HepG2 (cell line): Measurements from ENCODE around the gene GRAP. TPM values are rescaled to one million over a fixed set of nuclear protein-coding genes. Genes with fewer than 3 reads are reported as not detected.
A peak's percentile ranks its signal among the peaks of the same experiment; 100 is the strongest.

ENCODE experiments used
- ATRX ChIP-seq: sonication (generic); formaldehyde crosslinking; IDR thresholded peaks from 2 replicates; pipeline ENCODE4 v1.4.0; 2020; ENCODE audit warnings: missing genetic modification reagents, borderline replicate concordance
- HMG20A ChIP-seq: IDR thresholded peaks from 2 replicates; pipeline ENCODE4 v1.6.1; 2016; ENCODE audit warnings: borderline replicate concordance
- NONO ChIP-seq, 2 experiments: fragments of 450-650 bp in 1 of 2; sonication (generic) in 1 of 2; formaldehyde crosslinking in 1 of 2; IDR thresholded peaks in 1 of 2; conservative IDR thresholded peaks in 1 of 2; 2 replicates each; pipeline versions ENCODE4 v1.6.1 to v1.8.0; 2017 to 2022; ENCODE audit warnings: mild to moderate bottlenecking in 1 of 2, missing genetic modification reagents in 1 of 2, moderate library complexity in 1 of 2
- NR3C1 ChIP-seq: sonication (generic); formaldehyde crosslinking; IDR thresholded peaks from 2 replicates; pipeline ENCODE4 v1.4.0; 2020; ENCODE audit warnings: missing genetic modification reagents
- PPARG ChIP-seq: conservative IDR thresholded peaks from 2 replicates; pipeline ENCODE4 v1.6.1; 2016; ENCODE audit warnings: missing biosample characterization, missing genetic modification reagents
- SALL1 ChIP-seq: sonication (generic); formaldehyde crosslinking; IDR thresholded peaks from 2 replicates; pipeline ENCODE4 v1.8.0; 2022; ENCODE audit warnings: mild to moderate bottlenecking, missing genetic modification reagents
- SIN3A ChIP-seq: IDR thresholded peaks from 2 replicates; pipeline ENCODE4 v1.6.1; 2011; ENCODE audit warnings: low read depth, mild to moderate bottlenecking, control low read depth, low read length, borderline replicate concordance
- SMAD9 ChIP-seq: sonication (generic); formaldehyde crosslinking; IDR thresholded peaks from 2 replicates; pipeline ENCODE4 v1.5.1; 2020; ENCODE audit warnings: mild to moderate bottlenecking, missing genetic modification reagents
- ZNF10 ChIP-seq: sonication (generic); formaldehyde crosslinking; IDR thresholded peaks from 2 replicates; pipeline ENCODE4 v1.4.0; 2020; ENCODE audit warnings: mild to moderate bottlenecking, low read depth, missing genetic modification reagents, borderline replicate concordance
- ZNF235 ChIP-seq: sonication (generic); formaldehyde crosslinking; IDR thresholded peaks from 2 replicates; pipeline ENCODE4 v1.8.1; 2023; ENCODE audit warnings: mild to moderate bottlenecking, missing genetic modification reagents, borderline replicate concordance
- ZNF331 ChIP-seq: sonication (generic); formaldehyde crosslinking; IDR thresholded peaks from 2 replicates; pipeline ENCODE4 v1.4.0; 2020; ENCODE audit warnings: missing genetic modification reagents
- ZNF782 ChIP-seq: sonication (generic); formaldehyde crosslinking; IDR thresholded peaks from 2 replicates; pipeline ENCODE4 v1.4.0; 2020; ENCODE audit warnings: missing genetic modification reagents, mild to moderate bottlenecking, borderline replicate concordance
- polyA plus RNA-seq, 8 experiments: library from polyadenylated mRNA; depleted of rRNA in 3 of 8; stranded (reverse) in 7 of 8; unstranded in 1 of 8; fragments of >200 nt; fragmentation: Illumina TruSeq in 4 of 8; extraction: Trizol in 4 of 8; gene quantifications; 2 replicates each; pipeline versions ENCODE4 v1.2.1 to v1.2.3, GENCODE V29; 2011 to 2016; ENCODE audit warnings: low read depth in 4 of 8, missing spikeins in 1 of 8, mixed read lengths in 1 of 8; ENCODE audit not compliant: insufficient read depth in 1 of 8
- total RNA-seq, 5 experiments: library from RNA; depleted of rRNA; stranded (reverse); fragments of >200 nt; fragmentation: Illumina TruSeq; extraction: Trizol; gene quantifications; 2 replicates each; pipeline ENCODE4 v1.2.3, GENCODE V29; 2016; ENCODE audit warnings: low read depth in 1 of 5
- TF ChIP-seq, protein P1 (sequence below): sonication (generic); formaldehyde crosslinking; IDR thresholded peaks from 2 replicates; pipeline ENCODE4 v1.4.0; 2020; ENCODE audit warnings: mild to moderate bottlenecking, missing genetic modification reagents
- TF ChIP-seq, protein P2 (sequence below): IDR thresholded peaks from 2 replicates; pipeline ENCODE4 v1.6.1; 2016; ENCODE audit warnings: missing biosample characterization, missing genetic modification reagents, low read depth
- TF ChIP-seq, protein P3 (sequence below): sonication (generic); formaldehyde crosslinking; IDR thresholded peaks from 2 replicates; pipeline ENCODE4 v1.4.0; 2020; ENCODE audit warnings: missing genetic modification reagents
- TF ChIP-seq, protein P4 (sequence below): sonication (generic); formaldehyde crosslinking; IDR thresholded peaks from 2 replicates; pipeline ENCODE4 v1.8.1; 2023; ENCODE audit warnings: missing genetic modification reagents, mild to moderate bottlenecking, borderline replicate concordance
- TF ChIP-seq, protein P5 (sequence below): IDR thresholded peaks from 2 replicates; pipeline ENCODE4 v1.6.1; 2018; ENCODE audit warnings: missing genetic modification reagents

The GRAP gene
- total and polyA plus RNA-seq, 2 of the 13 experiments (the other 11 are each of a cell fraction or from before 2014, with no cell fraction given), result 0.77 to 1.7 TPM

DNA sequence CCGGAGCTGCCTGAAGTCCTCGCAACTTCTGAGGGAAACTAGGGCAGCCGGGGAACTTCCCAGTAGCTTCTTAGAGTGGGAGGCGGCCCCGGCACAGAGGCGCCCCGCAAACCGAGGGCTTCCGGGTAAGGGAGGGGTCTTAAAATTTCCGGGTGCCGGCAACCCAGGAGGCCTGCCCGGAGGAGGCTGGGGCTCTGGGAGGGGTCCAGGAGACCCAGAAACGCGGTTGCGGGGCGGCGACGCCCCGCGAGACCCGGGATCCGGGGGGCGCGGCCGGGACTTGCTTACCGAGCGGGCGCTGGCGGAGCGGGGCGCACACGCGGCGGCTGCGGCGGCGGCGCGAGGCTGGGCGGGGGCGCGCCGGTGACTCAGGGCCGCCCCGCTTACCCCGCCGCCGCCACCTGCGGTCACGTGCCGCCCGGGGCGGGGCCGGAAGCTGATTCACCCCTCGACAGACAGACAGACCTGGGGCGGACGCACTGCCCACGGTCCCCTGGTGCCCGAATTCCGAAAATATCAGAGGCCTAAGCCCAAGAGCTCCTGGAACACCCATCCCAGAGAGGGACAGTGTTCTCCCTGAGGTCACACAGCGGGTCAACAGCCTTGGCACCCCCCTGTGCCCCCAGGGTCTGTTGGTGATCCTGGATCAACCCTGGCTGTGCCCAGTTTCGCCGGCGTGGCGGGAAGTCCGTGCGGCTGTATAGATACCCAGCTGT is 42.2 kb downstream of the GRAP start, which contains the start of gene FAM83G (continued):
- TF ChIP-seq, protein P1, sequence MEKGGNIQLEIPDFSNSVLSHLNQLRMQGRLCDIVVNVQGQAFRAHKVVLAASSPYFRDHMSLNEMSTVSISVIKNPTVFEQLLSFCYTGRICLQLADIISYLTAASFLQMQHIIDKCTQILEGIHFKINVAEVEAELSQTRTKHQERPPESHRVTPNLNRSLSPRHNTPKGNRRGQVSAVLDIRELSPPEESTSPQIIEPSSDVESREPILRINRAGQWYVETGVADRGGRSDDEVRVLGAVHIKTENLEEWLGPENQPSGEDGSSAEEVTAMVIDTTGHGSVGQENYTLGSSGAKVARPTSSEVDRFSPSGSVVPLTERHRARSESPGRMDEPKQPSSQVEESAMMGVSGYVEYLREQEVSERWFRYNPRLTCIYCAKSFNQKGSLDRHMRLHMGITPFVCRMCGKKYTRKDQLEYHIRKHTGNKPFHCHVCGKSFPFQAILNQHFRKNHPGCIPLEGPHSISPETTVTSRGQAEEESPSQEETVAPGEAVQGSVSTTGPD, result no peak
- TF ChIP-seq ATRX (no peak), PPARG (CRISPR knock-in tag) (no peak), ZNF235 (CRISPR knock-in tag) (no peak), NONO (IDR thresholded peaks at IDR 0.05) (no peak), NONO (CRISPR knock-in tag; conservative IDR thresholded peaks at IDR 0.05) (no peak), SMAD9 (CRISPR knock-in tag) (no peak), NR3C1 (CRISPR knock-in tag) (no peak), ZNF331 (CRISPR knock-in tag) (0 out of 2 replicates have a peak, but pooled peaks have one; percentile 31), HMG20A (CRISPR knock-in tag) (no peak), SALL1 (peak; percentile 14; the same call in 1 of the 2 replicates), ZNF782 (CRISPR knock-in tag) (no peak), ZNF10 (CRISPR knock-in tag) (no peak), SIN3A (no peak; the same call in 1 of the 2 replicates)
- TF ChIP-seq, protein P2, sequence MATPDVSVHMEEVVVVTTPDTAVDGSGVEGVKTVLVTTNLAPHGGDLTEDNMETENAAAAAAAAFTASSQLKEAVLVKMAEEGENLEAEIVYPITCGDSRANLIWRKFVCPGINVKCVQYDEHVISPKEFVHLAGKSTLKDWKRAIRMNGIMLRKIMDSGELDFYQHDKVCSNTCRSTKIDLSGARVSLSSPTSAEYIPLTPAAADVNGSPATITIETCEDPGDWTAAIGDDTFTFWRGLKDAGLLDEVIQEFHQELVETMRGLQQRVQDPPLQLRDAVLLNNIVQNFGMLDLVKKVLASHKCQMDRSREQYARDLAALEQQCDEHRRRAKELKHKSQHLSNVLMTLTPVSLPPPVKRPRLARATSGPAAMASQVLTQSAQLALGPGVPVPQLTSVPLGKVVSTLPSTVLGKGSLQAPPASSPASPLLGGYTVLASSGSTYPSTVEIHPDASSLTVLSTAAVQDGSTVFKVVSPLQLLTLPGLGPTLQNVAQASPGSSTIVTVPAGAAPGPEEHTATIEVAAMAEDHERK (CRISPR knock-in tag), result no peak
- TF ChIP-seq, protein P3, sequence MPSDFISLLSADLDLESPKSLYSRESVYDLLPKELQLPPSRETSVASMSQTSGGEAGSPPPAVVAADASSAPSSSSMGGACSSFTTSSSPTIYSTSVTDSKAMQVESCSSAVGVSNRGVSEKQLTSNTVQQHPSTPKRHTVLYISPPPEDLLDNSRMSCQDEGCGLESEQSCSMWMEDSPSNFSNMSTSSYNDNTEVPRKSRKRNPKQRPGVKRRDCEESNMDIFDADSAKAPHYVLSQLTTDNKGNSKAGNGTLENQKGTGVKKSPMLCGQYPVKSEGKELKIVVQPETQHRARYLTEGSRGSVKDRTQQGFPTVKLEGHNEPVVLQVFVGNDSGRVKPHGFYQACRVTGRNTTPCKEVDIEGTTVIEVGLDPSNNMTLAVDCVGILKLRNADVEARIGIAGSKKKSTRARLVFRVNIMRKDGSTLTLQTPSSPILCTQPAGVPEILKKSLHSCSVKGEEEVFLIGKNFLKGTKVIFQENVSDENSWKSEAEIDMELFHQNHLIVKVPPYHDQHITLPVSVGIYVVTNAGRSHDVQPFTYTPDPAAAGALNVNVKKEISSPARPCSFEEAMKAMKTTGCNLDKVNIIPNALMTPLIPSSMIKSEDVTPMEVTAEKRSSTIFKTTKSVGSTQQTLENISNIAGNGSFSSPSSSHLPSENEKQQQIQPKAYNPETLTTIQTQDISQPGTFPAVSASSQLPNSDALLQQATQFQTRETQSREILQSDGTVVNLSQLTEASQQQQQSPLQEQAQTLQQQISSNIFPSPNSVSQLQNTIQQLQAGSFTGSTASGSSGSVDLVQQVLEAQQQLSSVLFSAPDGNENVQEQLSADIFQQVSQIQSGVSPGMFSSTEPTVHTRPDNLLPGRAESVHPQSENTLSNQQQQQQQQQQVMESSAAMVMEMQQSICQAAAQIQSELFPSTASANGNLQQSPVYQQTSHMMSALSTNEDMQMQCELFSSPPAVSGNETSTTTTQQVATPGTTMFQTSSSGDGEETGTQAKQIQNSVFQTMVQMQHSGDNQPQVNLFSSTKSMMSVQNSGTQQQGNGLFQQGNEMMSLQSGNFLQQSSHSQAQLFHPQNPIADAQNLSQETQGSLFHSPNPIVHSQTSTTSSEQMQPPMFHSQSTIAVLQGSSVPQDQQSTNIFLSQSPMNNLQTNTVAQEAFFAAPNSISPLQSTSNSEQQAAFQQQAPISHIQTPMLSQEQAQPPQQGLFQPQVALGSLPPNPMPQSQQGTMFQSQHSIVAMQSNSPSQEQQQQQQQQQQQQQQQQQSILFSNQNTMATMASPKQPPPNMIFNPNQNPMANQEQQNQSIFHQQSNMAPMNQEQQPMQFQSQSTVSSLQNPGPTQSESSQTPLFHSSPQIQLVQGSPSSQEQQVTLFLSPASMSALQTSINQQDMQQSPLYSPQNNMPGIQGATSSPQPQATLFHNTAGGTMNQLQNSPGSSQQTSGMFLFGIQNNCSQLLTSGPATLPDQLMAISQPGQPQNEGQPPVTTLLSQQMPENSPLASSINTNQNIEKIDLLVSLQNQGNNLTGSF (CRISPR knock-in tag), result no peak
- TF ChIP-seq, protein P4, sequence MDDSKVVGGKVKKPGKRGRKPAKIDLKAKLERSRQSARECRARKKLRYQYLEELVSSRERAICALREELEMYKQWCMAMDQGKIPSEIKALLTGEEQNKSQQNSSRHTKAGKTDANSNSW (CRISPR knock-in tag), result no peak
- TF ChIP-seq, protein P5, sequence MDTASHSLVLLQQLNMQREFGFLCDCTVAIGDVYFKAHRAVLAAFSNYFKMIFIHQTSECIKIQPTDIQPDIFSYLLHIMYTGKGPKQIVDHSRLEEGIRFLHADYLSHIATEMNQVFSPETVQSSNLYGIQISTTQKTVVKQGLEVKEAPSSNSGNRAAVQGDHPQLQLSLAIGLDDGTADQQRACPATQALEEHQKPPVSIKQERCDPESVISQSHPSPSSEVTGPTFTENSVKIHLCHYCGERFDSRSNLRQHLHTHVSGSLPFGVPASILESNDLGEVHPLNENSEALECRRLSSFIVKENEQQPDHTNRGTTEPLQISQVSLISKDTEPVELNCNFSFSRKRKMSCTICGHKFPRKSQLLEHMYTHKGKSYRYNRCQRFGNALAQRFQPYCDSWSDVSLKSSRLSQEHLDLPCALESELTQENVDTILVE (CRISPR knock-in tag), result peak; percentile 38; the same call in 1 of the 2 replicates
